ENCODE data around the gene GALNT1. TPM values are rescaled to one million over a fixed set of nuclear protein-coding genes. Genes with fewer than 3 reads are reported as not detected.

GALNT1 gene
- polyA plus RNA-seq: 48.1 to 69.4 TPM (median 48.2 TPM) in 3 replicates
- 20.3 TPM for polyA plus RNA-seq (2011; ENCODE audit: low read depth)
- polyA plus RNA-seq (2011; cell fraction: cytosol; rRNA removed): 31.7 and 59.5 TPM in 2 replicates
- 29.7 and 37.9 TPM in 2 replicates for polyA plus RNA-seq (2011; cell fraction: nucleus; rRNA removed)
- polyA plus RNA-seq (2012; ENCODE audit: low replicate concordance): 34.5 and 40.3 TPM in 2 replicates
- polyA minus RNA-seq: 23.2 to 77.7 TPM (median 50.0 TPM) in 3 replicates
- polyA minus RNA-seq (2011; cell fraction: cytosol; rRNA and poly(A)+ RNA removed): 38.8 TPM
- 25.2 and 55.2 TPM in 2 replicates for polyA minus RNA-seq (2011; cell fraction: nucleus; rRNA and poly(A)+ RNA removed)

DNA sequence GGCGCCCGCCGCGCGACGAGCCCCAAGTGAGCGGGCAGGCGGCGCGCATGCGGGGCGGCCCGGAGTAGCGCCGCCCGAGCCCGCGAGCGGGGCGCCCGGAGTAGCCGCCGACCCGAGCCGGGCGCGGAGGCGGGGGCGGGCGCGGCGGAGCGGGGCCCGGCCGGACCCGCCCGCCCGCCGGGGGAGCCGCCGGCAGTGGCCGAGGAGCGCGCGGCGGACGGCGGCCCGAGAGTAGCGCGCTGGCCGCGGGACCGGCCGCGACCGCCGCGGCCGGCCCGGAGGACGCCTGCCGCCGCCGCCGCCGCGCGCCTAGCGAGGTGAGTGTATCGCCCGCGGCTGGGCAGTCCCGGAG, at the start of gene GALNT1:
TSS of gene GALNT1 (plus strand) at position 195 of the 352 bp plus-strand sequence. CDS start 72,923 bp downstream, outside the sequence.
- Histone ChIP-seq H3K9ac (ENCODE audit: control insufficient read depth, extremely low read depth, insufficient read depth, low read length) (peak within 1 kb of the TSS; percentile 81), H3K4me3 (ENCODE audit: control insufficient read depth in 2 of 3, extremely low read depth in 1 of 3, insufficient read depth in 2 of 3, low read depth in 1 of 3, low read length in 3 of 3) (peak within 1 kb of the TSS; percentile 60 to 95 (median 69)), H4K20me1 (ENCODE audit: control insufficient read depth, extremely low read depth, insufficient read depth, low read length) (no peaks in the 10 kb centered on the region), H2AFZ (ENCODE audit: control insufficient read depth, low read length) (peak within 1 kb of the TSS; percentile 83), H3K9me3 (ENCODE audit: control insufficient read depth, low read depth, low read length) (no peaks in the 10 kb centered on the region), H3K27ac (ENCODE audit: control insufficient read depth, insufficient read depth, low read length) (peak within 1 kb of the TSS; percentile 54), H3K79me2 (ENCODE audit: control insufficient read depth, insufficient read depth, low read length) (peaks cover 43% of the 10 kb centered on the region), H3K4me2 (ENCODE audit: control insufficient read depth, extremely low read depth, insufficient read depth, low read depth, low read length) (peak within 1 kb of the TSS; percentile 84), H3K36me3 (ENCODE audit: control insufficient read depth in 2 of 2, extremely low read depth in 1 of 2, insufficient read depth in 2 of 2, low read length in 2 of 2) (no peaks in the 10 kb centered on the region), H3K27me3 (ENCODE audit: control insufficient read depth, extremely low read depth, insufficient read depth, low read length) (no peaks in the 10 kb centered on the region), H3K4me1 (ENCODE audit: control insufficient read depth, extremely low read depth, insufficient read depth, low read length) (peaks cover 16% of the 10 kb centered on the region), H3K9me1 (ENCODE audit: control insufficient read depth, extremely low read depth, insufficient read depth, low read length) (no peaks in the 10 kb centered on the region)
- DNase-seq (ENCODE audit: low read depth, low spot score) (no peak), FAIRE-seq (no peak)
- dilution Hi-C loops (cut with MboI; ENCODE audit: extremely low pct_ligation_motif_present, low sequenced_read_pairs): no loop called here
- TF ChIP-seq EZH2 (IDR thresholded peaks at IDR 0.05; ENCODE audit: low read length): no peak
- TF ChIP-seq, protein P1, sequence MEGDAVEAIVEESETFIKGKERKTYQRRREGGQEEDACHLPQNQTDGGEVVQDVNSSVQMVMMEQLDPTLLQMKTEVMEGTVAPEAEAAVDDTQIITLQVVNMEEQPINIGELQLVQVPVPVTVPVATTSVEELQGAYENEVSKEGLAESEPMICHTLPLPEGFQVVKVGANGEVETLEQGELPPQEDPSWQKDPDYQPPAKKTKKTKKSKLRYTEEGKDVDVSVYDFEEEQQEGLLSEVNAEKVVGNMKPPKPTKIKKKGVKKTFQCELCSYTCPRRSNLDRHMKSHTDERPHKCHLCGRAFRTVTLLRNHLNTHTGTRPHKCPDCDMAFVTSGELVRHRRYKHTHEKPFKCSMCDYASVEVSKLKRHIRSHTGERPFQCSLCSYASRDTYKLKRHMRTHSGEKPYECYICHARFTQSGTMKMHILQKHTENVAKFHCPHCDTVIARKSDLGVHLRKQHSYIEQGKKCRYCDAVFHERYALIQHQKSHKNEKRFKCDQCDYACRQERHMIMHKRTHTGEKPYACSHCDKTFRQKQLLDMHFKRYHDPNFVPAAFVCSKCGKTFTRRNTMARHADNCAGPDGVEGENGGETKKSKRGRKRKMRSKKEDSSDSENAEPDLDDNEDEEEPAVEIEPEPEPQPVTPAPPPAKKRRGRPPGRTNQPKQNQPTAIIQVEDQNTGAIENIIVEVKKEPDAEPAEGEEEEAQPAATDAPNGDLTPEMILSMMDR (optimal IDR thresholded peaks at IDR 0.05 in 1 of 3, IDR thresholded peaks at IDR 0.05 in 1 of 3, conservative IDR thresholded peaks at IDR 0.05 in 1 of 3; ENCODE audit: extremely low read depth in 1 of 3, insufficient read depth in 2 of 3, low read length in 3 of 3): no peak

DNA sequence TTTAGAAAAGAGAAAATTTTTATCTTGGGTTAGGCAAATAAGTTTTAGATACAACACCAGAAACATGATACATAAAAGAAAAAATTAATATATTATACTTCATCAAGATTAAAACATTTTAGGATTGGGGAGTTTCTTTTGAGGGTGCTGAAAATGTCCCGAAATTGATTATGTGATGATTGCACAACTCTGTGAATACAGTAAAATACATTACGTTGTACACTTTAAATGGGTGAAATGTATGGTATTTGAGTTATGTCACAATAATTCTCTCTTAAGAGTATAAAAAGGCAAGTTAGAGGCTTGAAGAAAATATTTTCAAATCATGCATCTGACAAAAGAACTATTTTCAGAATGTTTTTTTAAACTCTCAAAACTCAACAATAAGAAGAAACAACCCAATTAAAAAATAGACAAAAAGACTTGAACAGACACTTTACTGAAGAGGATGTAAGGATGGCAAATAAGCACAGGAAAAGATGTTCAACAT, 47.6 kb upstream of the GALNT1 start:
- Histone ChIP-seq H3K9me1 (ENCODE audit: control insufficient read depth, extremely low read depth, insufficient read depth, low read length) (no peaks in the 10 kb centered on the region), H3K27ac (ENCODE audit: control insufficient read depth, insufficient read depth, low read length) (no peak overlapping the region), H4K20me1 (ENCODE audit: control insufficient read depth, extremely low read depth, insufficient read depth, low read length) (no peaks in the 10 kb centered on the region), H3K9ac (ENCODE audit: control insufficient read depth, extremely low read depth, insufficient read depth, low read length) (no peak overlapping the region), H3K9me3 (ENCODE audit: control insufficient read depth, low read depth, low read length) (no peaks in the 10 kb centered on the region), H3K4me2 (ENCODE audit: control insufficient read depth, extremely low read depth, insufficient read depth, low read depth, low read length) (no peak overlapping the region), H3K79me2 (ENCODE audit: control insufficient read depth, insufficient read depth, low read length) (no peaks in the 10 kb centered on the region), H2AFZ (ENCODE audit: control insufficient read depth, low read length) (no peak overlapping the region), H3K36me3 (ENCODE audit: control insufficient read depth in 2 of 2, extremely low read depth in 1 of 2, insufficient read depth in 2 of 2, low read length in 2 of 2) (no peaks in the 10 kb centered on the region), H3K4me1 (ENCODE audit: control insufficient read depth, extremely low read depth, insufficient read depth, low read length) (no peaks in the 10 kb centered on the region), H3K27me3 (ENCODE audit: control insufficient read depth, extremely low read depth, insufficient read depth, low read length) (no peaks in the 10 kb centered on the region), H3K4me3 (ENCODE audit: control insufficient read depth in 2 of 3, extremely low read depth in 1 of 3, insufficient read depth in 2 of 3, low read depth in 1 of 3, low read length in 3 of 3) (no peak overlapping the region)
- DNase-seq (ENCODE audit: low read depth, low spot score) (no peak), FAIRE-seq (no peak)
- TF ChIP-seq EZH2 (IDR thresholded peaks at IDR 0.05; ENCODE audit: low read length): no peak
- TF ChIP-seq, protein P1 (optimal IDR thresholded peaks at IDR 0.05 in 1 of 3, IDR thresholded peaks at IDR 0.05 in 1 of 3, conservative IDR thresholded peaks at IDR 0.05 in 1 of 3; ENCODE audit: extremely low read depth in 1 of 3, insufficient read depth in 2 of 3, low read length in 3 of 3): no peak
- dilution Hi-C loops (cut with MboI; ENCODE audit: extremely low pct_ligation_motif_present, low sequenced_read_pairs): no loop called here

All from keratinocyte (primary cell).